ENCODE data around the gene MSH3.

MSH3 gene

GRCh38 chr5:80745490-80745889 lies 91.0 kb downstream of the MSH3 start:
- Histone ChIP-seq H3K9ac (ENCODE audit: insufficient read length, low read depth) (no peak overlapping the region), H3K27me3 (ENCODE audit: insufficient read depth, insufficient read length) (no peaks in the 10 kb centered on the region), H3K36me3 (ENCODE audit: insufficient read depth, insufficient read length, low read length) (peaks cover 16% of the 10 kb centered on the region), H3K4me3 (ENCODE audit: insufficient read length, low read depth) (no peak overlapping the region), H3K4me1 (ENCODE audit: insufficient read depth, insufficient read length) (no peaks in the 10 kb centered on the region), H3K9me3 (ENCODE audit: insufficient read depth, low read length) (no peaks in the 10 kb centered on the region)
- DNase-seq (ENCODE audit: low read depth, low spot score), result no peak
- no peak for TF ChIP-seq YY1 (IDR thresholded peaks at IDR 0.05; ENCODE audit: insufficient read depth, insufficient read length)
- no peak for TF ChIP-seq ZNF274 (IDR thresholded peaks at IDR 0.05; ENCODE audit: low read depth, low read length)
- no peak for TF ChIP-seq SUZ12 (IDR thresholded peaks at IDR 0.05; ENCODE audit: extremely low read depth, insufficient read depth, insufficient read length)

GRCh38 chr5:80747922-80748321 lies 93.5 kb downstream of the MSH3 start:
- H3K9me3 ChIP-seq (ENCODE audit: insufficient read depth, low read length), result no peaks in the 10 kb centered on the region
- TF ChIP-seq SUZ12 (IDR thresholded peaks at IDR 0.05; ENCODE audit: extremely low read depth, insufficient read depth, insufficient read length) (no peak), YY1 (IDR thresholded peaks at IDR 0.05; ENCODE audit: insufficient read depth, insufficient read length) (no peak), ZNF274 (IDR thresholded peaks at IDR 0.05; ENCODE audit: low read depth, low read length) (no peak)
- no peaks in the 10 kb centered on the region for H3K27me3 ChIP-seq (ENCODE audit: insufficient read depth, insufficient read length)
- H3K36me3 ChIP-seq (ENCODE audit: insufficient read depth, insufficient read length, low read length), result peaks cover 11% of the 10 kb centered on the region
- DNase-seq (ENCODE audit: low read depth, low spot score), result no peak
- H3K4me3 ChIP-seq (ENCODE audit: insufficient read length, low read depth), result no peak overlapping the region
- no peaks in the 10 kb centered on the region for H3K4me1 ChIP-seq (ENCODE audit: insufficient read depth, insufficient read length)
- H3K9ac ChIP-seq (ENCODE audit: insufficient read length, low read depth), result no peak overlapping the region

DNA sequence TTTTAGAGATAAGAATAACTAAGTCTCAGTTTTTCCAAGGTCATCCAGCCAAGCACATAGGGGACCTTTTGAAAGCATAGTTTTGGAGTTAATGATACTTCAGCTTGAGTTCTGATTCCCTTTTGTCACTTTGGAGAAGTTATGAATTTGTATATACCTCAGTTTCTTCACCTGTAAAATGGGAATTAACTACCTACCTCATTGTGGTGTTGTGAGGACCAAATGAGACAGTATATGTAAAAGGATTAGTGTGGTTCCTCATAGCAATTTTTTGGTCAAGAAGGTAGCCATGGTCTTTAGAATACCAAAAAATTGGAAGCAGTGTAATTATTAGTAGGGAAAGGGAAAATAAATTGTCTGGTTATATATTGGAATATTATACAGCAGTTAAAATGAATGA lies 98.0 kb downstream of the MSH3 start:
- no peaks in the 10 kb centered on the region for H3K9me3 ChIP-seq (ENCODE audit: insufficient read depth, low read length)
- H3K4me1 ChIP-seq (ENCODE audit: insufficient read depth, insufficient read length), result peaks cover 2% of the 10 kb centered on the region
- no peaks in the 10 kb centered on the region for H3K27me3 ChIP-seq (ENCODE audit: insufficient read depth, insufficient read length)
- H3K36me3 ChIP-seq (ENCODE audit: insufficient read depth, insufficient read length, low read length), result peaks cover 3% of the 10 kb centered on the region
- no peak overlapping the region for H3K4me3 ChIP-seq (ENCODE audit: insufficient read length, low read depth)
- no peak for DNase-seq (ENCODE audit: low read depth, low spot score)
- TF ChIP-seq ZNF274 (IDR thresholded peaks at IDR 0.05; ENCODE audit: low read depth, low read length) (no peak), SUZ12 (IDR thresholded peaks at IDR 0.05; ENCODE audit: extremely low read depth, insufficient read depth, insufficient read length) (no peak), YY1 (IDR thresholded peaks at IDR 0.05; ENCODE audit: insufficient read depth, insufficient read length) (no peak)
- no peak overlapping the region for H3K9ac ChIP-seq (ENCODE audit: insufficient read length, low read depth)

GRCh38 chr5:80753712-80754111 lies 99.3 kb downstream of the MSH3 start:
- no peak overlapping the region for H3K9ac ChIP-seq (ENCODE audit: insufficient read length, low read depth)
- H3K4me3 ChIP-seq (ENCODE audit: insufficient read length, low read depth), result no peak overlapping the region
- H3K36me3 ChIP-seq (ENCODE audit: insufficient read depth, insufficient read length, low read length), result peaks cover 3% of the 10 kb centered on the region
- no peak for TF ChIP-seq ZNF274 (IDR thresholded peaks at IDR 0.05; ENCODE audit: low read depth, low read length)
- H3K27me3 ChIP-seq (ENCODE audit: insufficient read depth, insufficient read length), result no peaks in the 10 kb centered on the region
- H3K9me3 ChIP-seq (ENCODE audit: insufficient read depth, low read length), result no peaks in the 10 kb centered on the region
- H3K4me1 ChIP-seq (ENCODE audit: insufficient read depth, insufficient read length), result peaks cover 2% of the 10 kb centered on the region
- no peak for DNase-seq (ENCODE audit: low read depth, low spot score)

- Histone ChIP-seq H3K36me3 (ENCODE audit: insufficient read depth, insufficient read length, low read length) (no peaks in the 10 kb centered on the region), H3K9me3 (ENCODE audit: insufficient read depth, low read length) (no peaks in the 10 kb centered on the region), H3K4me1 (ENCODE audit: insufficient read depth, insufficient read length) (peaks cover 2% of the 10 kb centered on the region), H3K4me3 (ENCODE audit: insufficient read length, low read depth) (no peak overlapping the region), H3K27me3 (ENCODE audit: insufficient read depth, insufficient read length) (no peaks in the 10 kb centered on the region), H3K9ac (ENCODE audit: insufficient read length, low read depth) (no peak overlapping the region)
- DNase-seq (ENCODE audit: low read depth, low spot score), result no peak
- TF ChIP-seq YY1 (IDR thresholded peaks at IDR 0.05; ENCODE audit: insufficient read depth, insufficient read length) (no peak), SUZ12 (IDR thresholded peaks at IDR 0.05; ENCODE audit: extremely low read depth, insufficient read depth, insufficient read length) (no peak), ZNF274 (IDR thresholded peaks at IDR 0.05; ENCODE audit: low read depth, low read length) (no peak)
Observed at GRCh38 chr5:80754900-80755299, 100.4 kb downstream of the MSH3 start.

- no peak overlapping the region for H3K4me3 ChIP-seq (ENCODE audit: insufficient read length, low read depth)
- H3K27me3 ChIP-seq (ENCODE audit: insufficient read depth, insufficient read length), result no peaks in the 10 kb centered on the region
- H3K9ac ChIP-seq (ENCODE audit: insufficient read length, low read depth), result no peak overlapping the region
- peaks cover 2% of the 10 kb centered on the region for H3K4me1 ChIP-seq (ENCODE audit: insufficient read depth, insufficient read length)
- H3K9me3 ChIP-seq (ENCODE audit: insufficient read depth, low read length), result no peaks in the 10 kb centered on the region
- no peak for TF ChIP-seq YY1 (IDR thresholded peaks at IDR 0.05; ENCODE audit: insufficient read depth, insufficient read length)
- no peak for TF ChIP-seq SUZ12 (IDR thresholded peaks at IDR 0.05; ENCODE audit: extremely low read depth, insufficient read depth, insufficient read length)
- no peak for TF ChIP-seq ZNF274 (IDR thresholded peaks at IDR 0.05; ENCODE audit: low read depth, low read length)
- no peak for DNase-seq (ENCODE audit: low read depth, low spot score)
- no peaks in the 10 kb centered on the region for H3K36me3 ChIP-seq (ENCODE audit: insufficient read depth, insufficient read length, low read length)
Observed at GRCh38 chr5:80755626-80756025, 101.2 kb downstream of the MSH3 start.

DNA sequence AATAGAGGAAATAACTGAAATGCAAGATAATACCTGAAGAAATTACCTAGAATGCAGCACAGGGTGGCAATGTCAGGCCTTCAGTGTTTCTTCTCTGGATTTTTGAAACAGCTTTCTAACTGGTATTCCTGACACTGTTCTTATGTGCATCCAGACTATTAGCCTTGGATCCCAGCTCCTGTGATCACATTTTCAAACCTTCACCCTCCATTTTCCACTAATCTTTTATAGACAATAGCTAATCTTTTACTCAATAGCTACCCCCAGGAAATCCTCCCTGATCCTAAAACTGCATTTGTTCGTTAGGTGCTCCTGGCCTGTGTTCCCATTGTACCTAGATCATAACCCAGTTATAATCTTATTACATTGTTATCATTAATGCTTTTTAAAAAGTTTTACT lies 101.8 kb downstream of the MSH3 start:
- no peak for DNase-seq (ENCODE audit: low read depth, low spot score)
- Histone ChIP-seq H3K4me1 (ENCODE audit: insufficient read depth, insufficient read length) (peaks cover 2% of the 10 kb centered on the region), H3K9ac (ENCODE audit: insufficient read length, low read depth) (no peak overlapping the region), H3K4me3 (ENCODE audit: insufficient read length, low read depth) (no peak overlapping the region), H3K27me3 (ENCODE audit: insufficient read depth, insufficient read length) (no peaks in the 10 kb centered on the region), H3K36me3 (ENCODE audit: insufficient read depth, insufficient read length, low read length) (no peaks in the 10 kb centered on the region), H3K9me3 (ENCODE audit: insufficient read depth, low read length) (no peaks in the 10 kb centered on the region)
- no peak for TF ChIP-seq YY1 (IDR thresholded peaks at IDR 0.05; ENCODE audit: insufficient read depth, insufficient read length)
- TF ChIP-seq SUZ12 (IDR thresholded peaks at IDR 0.05; ENCODE audit: extremely low read depth, insufficient read depth, insufficient read length), result no peak
- no peak for TF ChIP-seq ZNF274 (IDR thresholded peaks at IDR 0.05; ENCODE audit: low read depth, low read length)

DNA sequence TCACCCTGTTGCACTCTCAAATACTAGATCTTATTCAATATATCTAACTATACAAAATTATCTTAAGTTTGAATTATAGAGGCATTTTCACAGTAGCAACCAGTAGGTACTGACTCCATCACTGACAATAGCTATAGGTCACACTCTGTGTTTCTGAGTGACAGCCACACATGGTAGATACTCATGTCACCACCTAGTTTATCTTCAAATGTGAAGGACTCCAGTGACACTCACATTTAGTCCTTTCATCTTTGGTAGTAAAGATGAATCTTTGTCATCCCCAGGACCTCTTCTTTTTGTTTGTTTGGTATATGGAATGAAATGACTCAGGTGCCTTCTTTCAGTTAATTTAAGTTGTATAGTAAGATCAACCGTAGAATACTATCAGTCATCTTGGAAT lies 102.8 kb downstream of the MSH3 start:
- no peaks in the 10 kb centered on the region for H3K9me3 ChIP-seq (ENCODE audit: insufficient read depth, low read length)
- no peaks in the 10 kb centered on the region for H3K36me3 ChIP-seq (ENCODE audit: insufficient read depth, insufficient read length, low read length)
- peaks cover 2% of the 10 kb centered on the region for H3K4me1 ChIP-seq (ENCODE audit: insufficient read depth, insufficient read length)
- no peaks in the 10 kb centered on the region for H3K27me3 ChIP-seq (ENCODE audit: insufficient read depth, insufficient read length)
- no peak overlapping the region for H3K9ac ChIP-seq (ENCODE audit: insufficient read length, low read depth)
- no peak for TF ChIP-seq YY1 (IDR thresholded peaks at IDR 0.05; ENCODE audit: insufficient read depth, insufficient read length)
- no peak for TF ChIP-seq SUZ12 (IDR thresholded peaks at IDR 0.05; ENCODE audit: extremely low read depth, insufficient read depth, insufficient read length)
- no peak for TF ChIP-seq ZNF274 (IDR thresholded peaks at IDR 0.05; ENCODE audit: low read depth, low read length)
- DNase-seq (ENCODE audit: low read depth, low spot score), result no peak
- H3K4me3 ChIP-seq (ENCODE audit: insufficient read length, low read depth), result no peak overlapping the region
